HEK293T (cell line): ENCODE results near the gene KIF3A.

Experiments
- CTCF ChIA-PET: fragments of 350-600 bp; formaldehyde crosslinking; extraction: SDS; loops from one replicate; lab custom pipeline; 2021; ENCODE audit warnings: antibody characterized with exemption, inconsistent platforms; lab: Yijun Ruan, JAX
- POLR2A ChIA-PET: fragments of 350-600 bp; formaldehyde crosslinking; extraction: SDS; loops from one replicate; lab custom pipeline; 2020; ENCODE audit warnings: antibody characterized with exemption, inconsistent platforms; lab: Yijun Ruan, JAX
- DNase-seq: peaks from one replicate; pipeline ENCODE4 v3.0.0; 2012; ENCODE audit warnings: mixed read lengths; ENCODE audit errors: extremely low spot score
- ARNT ChIP-seq: fragments of 450-650 bp; IDR thresholded peaks from 2 replicates; pipeline ENCODE4 v1.6.1; 2017; ENCODE audit warnings: mild to moderate bottlenecking
- BHLHE40 ChIP-seq: fragments of 450-650 bp; IDR thresholded peaks from 2 replicates; pipeline ENCODE4 v1.6.1; 2016; ENCODE audit warnings: mild to moderate bottlenecking, moderate library complexity, borderline replicate concordance
- CTBP1 ChIP-seq: fragments of 450-650 bp; IDR thresholded peaks from 2 replicates; pipeline ENCODE4 v1.6.1; 2016; ENCODE audit warnings: borderline replicate concordance
- ELF4 ChIP-seq: fragments of 450-650 bp; IDR thresholded peaks from 2 replicates; pipeline ENCODE4 v1.6.1; 2017; ENCODE audit warnings: antibody characterized with exemption
- FOXA1 ChIP-seq: fragments of 450-650 bp; IDR thresholded peaks from 2 replicates; pipeline ENCODE4 v1.6.1; 2016; ENCODE audit warnings: mild to moderate bottlenecking
- FOXK2 ChIP-seq: fragments of 450-650 bp; IDR thresholded peaks from 2 replicates; pipeline ENCODE4 v1.6.1; 2016; ENCODE audit warnings: mild to moderate bottlenecking
- FOXM1 ChIP-seq: fragments of 450-650 bp; IDR thresholded peaks from 2 replicates; pipeline ENCODE4 v1.6.1; 2017; ENCODE audit warnings: mild to moderate bottlenecking, borderline replicate concordance
- HDGF ChIP-seq: fragments of 450-650 bp; IDR thresholded peaks from 2 replicates; pipeline ENCODE4 v1.6.1; 2017; ENCODE audit warnings: antibody characterized with exemption, borderline replicate concordance
- L3MBTL2 ChIP-seq: fragments of 450-650 bp; conservative IDR thresholded peaks from 2 replicates; pipeline ENCODE4 v1.6.1; 2016; ENCODE audit warnings: mild to moderate bottlenecking
- LEF1 ChIP-seq: fragments of 450-650 bp; IDR thresholded peaks from 2 replicates; pipeline ENCODE4 v1.6.1; 2017; ENCODE audit warnings: mild to moderate bottlenecking, borderline replicate concordance
- NFRKB ChIP-seq: fragments of 450-650 bp; IDR thresholded peaks from 2 replicates; pipeline ENCODE4 v1.6.1; 2016; ENCODE audit warnings: mild to moderate bottlenecking, moderate library complexity
- PKNOX1 ChIP-seq: fragments of 450-650 bp; IDR thresholded peaks from 2 replicates; pipeline ENCODE4 v1.6.1; 2016
- SP1 ChIP-seq: fragments of 450-650 bp; IDR thresholded peaks from 2 replicates; pipeline ENCODE4 v1.6.1; 2017
- SUZ12 ChIP-seq: fragments of 450-650 bp; IDR thresholded peaks from 2 replicates; pipeline ENCODE4 v1.6.1; 2016; ENCODE audit warnings: mild to moderate bottlenecking
- TARDBP ChIP-seq: fragments of 450-650 bp; IDR thresholded peaks from 2 replicates; pipeline ENCODE4 v1.6.1; 2016
- ZNF384 ChIP-seq: fragments of 450-650 bp; IDR thresholded peaks from 2 replicates; pipeline ENCODE4 v1.6.1; 2016

KIF3A gene

DNA sequence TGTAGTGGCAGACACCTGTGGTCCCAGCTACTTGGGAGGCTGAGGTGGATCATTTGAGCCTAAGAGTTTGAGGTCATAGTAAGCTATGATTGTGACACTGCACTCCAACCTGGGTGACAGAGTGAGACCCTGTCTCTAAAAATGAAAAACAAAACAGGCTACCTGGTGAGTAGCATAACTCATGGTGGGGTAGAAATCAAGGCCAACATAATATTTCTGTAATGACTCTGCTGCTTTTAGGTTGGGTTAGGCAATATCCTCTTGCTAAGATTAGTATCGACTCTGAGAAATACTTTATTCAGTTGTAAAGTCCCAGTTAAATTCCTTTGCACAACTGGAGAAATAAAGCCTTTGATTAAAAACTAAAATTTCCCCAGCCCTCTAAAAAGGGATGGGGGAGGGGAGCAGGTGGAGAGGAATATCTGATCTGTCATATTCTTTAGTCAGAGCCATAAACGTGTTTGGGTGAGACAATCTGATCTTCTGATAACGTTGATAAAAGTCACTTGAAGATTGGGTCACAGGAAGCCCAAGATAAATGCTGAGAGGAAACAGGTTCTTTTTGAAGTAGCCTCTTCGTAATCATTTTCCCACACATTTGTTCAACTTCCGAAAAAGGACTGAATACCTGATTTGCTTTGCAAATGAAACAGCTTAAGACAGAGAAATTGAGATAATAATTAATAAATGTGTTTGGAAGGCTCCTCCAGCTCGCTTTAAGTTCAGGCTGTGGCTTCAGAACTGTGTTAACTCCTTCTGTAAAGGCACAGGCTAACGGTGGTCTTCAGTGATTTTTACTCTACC, 48.6 kb downstream of the KIF3A start:
- no peak for TF ChIP-seq SUZ12
- TF ChIP-seq ELF4, result no peak
- no peak for TF ChIP-seq FOXM1
- no peak for TF ChIP-seq NFRKB
- no peak for TF ChIP-seq CTBP1
- TF ChIP-seq HDGF, result no peak
- no peak for TF ChIP-seq PKNOX1
- ChIA-PET CTCF (interaction anchor here (1.1 kb wide), 1 partner anchor 11 kb away, joined by 3 read pairs; no protein-coding TSS in a partner anchor), POLR2A (no interaction called here)
- DNase-seq, result no peak

DNA sequence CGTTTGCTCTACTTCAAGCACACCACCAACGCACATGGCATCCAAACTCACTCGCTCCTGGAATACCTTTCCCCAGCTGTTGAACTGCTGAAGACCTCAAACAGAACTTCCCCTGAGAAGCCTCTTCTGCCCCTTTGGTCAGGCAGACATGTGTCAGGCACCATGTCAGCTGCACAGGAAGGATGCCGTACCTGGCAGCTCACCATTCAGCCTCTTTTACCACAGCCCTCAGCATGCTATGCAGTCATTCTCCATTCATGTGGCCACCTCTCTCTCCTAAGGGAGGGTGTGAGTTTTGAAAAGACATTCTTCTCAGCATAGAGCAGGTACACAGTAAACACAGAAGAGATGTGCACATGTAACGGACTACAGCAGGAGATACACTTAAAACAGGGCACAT, 49.4 kb downstream of the KIF3A start:
- no peak for DNase-seq
- no peak for TF ChIP-seq FOXM1
- no peak for TF ChIP-seq L3MBTL2
- no peak for TF ChIP-seq SP1
- no peak for TF ChIP-seq CTBP1
- no peak for TF ChIP-seq ELF4
- TF ChIP-seq FOXK2, result no peak
- TF ChIP-seq ZNF384, result no peak
- TF ChIP-seq LEF1, result no peak
- no peak for TF ChIP-seq TARDBP
- no peak for TF ChIP-seq PKNOX1
- no peak for TF ChIP-seq BHLHE40
- no peak for TF ChIP-seq ARNT
- TF ChIP-seq HDGF, result no peak
- TF ChIP-seq SUZ12, result no peak
- TF ChIP-seq FOXA1, result no peak
- no peak for TF ChIP-seq NFRKB
- POLR2A ChIA-PET, result no interaction called here
- CTCF ChIA-PET, result interaction anchor here (1.1 kb wide), 1 partner anchor 11 kb away, joined by 3 read pairs; no protein-coding TSS in a partner anchor

DNA sequence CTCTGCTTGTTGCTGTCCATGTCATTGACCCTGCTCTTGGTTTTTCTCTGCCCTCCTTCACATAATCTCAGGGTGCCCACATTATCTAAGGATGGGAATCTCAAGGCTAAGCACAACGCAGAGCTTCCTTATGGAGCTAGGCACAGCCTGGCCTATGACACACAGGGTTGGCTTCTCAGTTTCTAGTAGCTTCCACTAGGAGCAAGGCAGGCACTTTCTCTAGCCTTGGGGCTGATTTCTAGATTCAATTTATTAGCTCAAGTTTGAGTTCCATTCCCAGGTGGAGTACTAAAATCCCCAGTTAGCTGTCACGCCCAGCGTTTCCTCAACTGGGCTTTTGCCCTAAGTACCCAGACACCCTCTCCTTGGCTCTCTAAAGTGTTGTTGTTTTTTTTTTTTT, 51.2 kb downstream of the KIF3A start:
- TF ChIP-seq ZNF384 (0 out of 2 replicates have a peak, but pooled peaks have one; percentile 11), FOXA1 (no peak)
- POLR2A ChIA-PET, result no interaction called here
- no peak for DNase-seq
- CTCF ChIA-PET, result no interaction called here

DNA sequence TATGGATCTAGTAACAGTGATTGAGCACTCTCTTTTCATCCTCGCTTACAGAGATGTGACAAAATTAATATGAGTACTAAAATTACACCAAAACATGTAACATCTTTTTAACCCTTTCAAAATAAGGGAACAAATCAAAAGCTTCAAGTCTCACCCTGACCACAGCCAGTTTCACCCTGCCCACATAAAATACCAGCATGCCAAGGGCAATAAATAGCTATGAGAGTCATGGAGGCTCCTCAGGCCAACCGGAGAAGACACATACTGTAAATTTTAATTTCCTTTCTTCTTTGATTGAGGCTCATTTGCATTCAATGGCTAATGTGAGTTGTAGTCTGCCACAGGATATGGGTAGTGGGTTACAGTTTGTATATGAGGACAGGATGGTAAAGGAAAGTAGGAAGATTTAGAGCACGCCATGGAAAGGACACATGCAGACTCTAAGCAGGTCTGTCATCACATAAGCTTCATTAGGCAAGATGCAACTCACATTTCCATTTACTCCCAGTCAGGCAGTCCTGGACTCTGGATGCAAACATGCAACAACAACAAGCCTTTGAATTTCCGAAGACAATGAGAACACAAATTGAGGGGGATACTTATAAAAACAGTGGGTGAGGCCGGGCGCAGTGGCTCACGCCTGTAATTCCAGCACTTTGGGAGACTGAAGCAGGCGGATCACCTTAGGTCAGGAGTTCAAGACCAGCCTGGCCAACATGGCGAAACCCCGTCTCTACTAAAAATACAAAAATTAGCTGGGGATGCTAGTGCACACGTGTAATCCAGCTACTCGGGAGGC, 52.2 kb downstream of the KIF3A start:
- TF ChIP-seq LEF1 (no peak), SUZ12 (no peak)
- POLR2A ChIA-PET, result no interaction called here
- no peak for DNase-seq
- CTCF ChIA-PET, result no interaction called here

DNA sequence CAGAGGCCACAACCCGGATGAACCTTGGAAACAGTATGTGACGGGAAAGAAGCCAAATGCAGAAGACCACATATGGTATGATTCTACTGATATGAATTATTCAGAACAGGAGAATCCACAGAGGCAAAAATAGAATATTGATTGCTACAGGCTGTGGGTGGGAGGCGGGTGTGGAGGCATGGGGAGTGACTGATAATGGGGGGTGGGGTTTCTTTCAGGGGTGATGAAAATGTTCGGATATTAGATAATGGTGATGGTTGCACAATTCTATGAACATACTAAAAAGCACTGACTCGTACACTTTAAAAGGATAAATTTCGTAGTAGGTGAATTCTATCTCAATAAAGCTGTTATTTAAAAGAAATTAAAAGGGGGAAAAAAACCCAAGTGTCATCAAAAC, 52.9 kb downstream of the KIF3A start:
- TF ChIP-seq CTBP1 (no peak), TARDBP (no peak), NFRKB (no peak), SUZ12 (no peak), LEF1 (no peak), SP1 (no peak), L3MBTL2 (no peak), ZNF384 (no peak), ELF4 (no peak), BHLHE40 (no peak), FOXM1 (no peak), PKNOX1 (no peak), FOXK2 (no peak), FOXA1 (no peak), ARNT (no peak), HDGF (no peak)
- no peak for DNase-seq
- CTCF ChIA-PET, result no interaction called here
- POLR2A ChIA-PET, result no interaction called here

DNA sequence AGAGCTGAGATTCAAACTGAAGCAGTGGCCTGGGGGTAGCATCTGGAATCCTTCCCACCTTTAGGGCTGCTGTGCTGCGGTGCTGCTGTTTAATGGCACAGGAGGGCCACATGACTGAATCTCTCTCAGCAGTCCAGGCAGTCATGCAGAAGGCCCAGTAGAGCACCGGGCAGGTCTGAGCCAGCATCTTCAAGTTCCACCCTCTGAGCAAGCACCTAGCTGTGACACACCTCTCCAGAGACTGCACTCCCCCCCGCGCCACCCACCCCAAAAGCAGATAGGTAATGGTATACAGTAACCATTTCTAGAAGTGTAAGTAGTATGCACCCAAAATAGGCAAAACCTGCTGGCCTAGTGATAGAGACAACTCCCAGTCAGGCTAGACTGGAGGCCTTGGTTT, 55.4 kb downstream of the KIF3A start:
- DNase-seq, result no peak
- ChIA-PET POLR2A (no interaction called here), CTCF (interaction anchor here (0.6 kb wide), 1 partner anchor 16 kb away, joined by 4 read pairs; no protein-coding TSS in a partner anchor)
- no peak for TF ChIP-seq PKNOX1
- TF ChIP-seq HDGF, result no peak
- TF ChIP-seq FOXK2, result no peak
- TF ChIP-seq FOXA1, result no peak
- TF ChIP-seq SP1, result no peak
- no peak for TF ChIP-seq SUZ12
- TF ChIP-seq L3MBTL2, result no peak
- TF ChIP-seq ZNF384, result no peak
- TF ChIP-seq ELF4, result no peak
- no peak for TF ChIP-seq TARDBP
- TF ChIP-seq CTBP1, result no peak
- TF ChIP-seq FOXM1, result no peak
- TF ChIP-seq BHLHE40, result no peak
- TF ChIP-seq NFRKB, result no peak
- no peak for TF ChIP-seq ARNT
- no peak for TF ChIP-seq LEF1
